T-helper 2 cell treated with Interferon-gamma antibody and Interleukin-4, amounts not matched to agents 100 ng/mL and 5 ng/mL, for 36 hours (primary cell): ENCODE measurements around the gene MYT1. TPM values are rescaled to one million over a fixed set of nuclear protein-coding genes. Genes with fewer than 3 reads are reported as not detected.

Source experiments
- intact Hi-C: fragments of 100-400 bp; cut with micrococcal nuclease; formaldehyde crosslinking; loops from one replicate; pipeline ENCODE4 v1.15.1; 2023
- total RNA-seq: library from RNA; stranded (reverse); gene quantifications from 2 replicates; pipeline ENCODE4 v1.2.3, GENCODE V29; 2022

The MYT1 gene
- total RNA-seq, 1 donor from 2014 or later: not detected

DNA sequence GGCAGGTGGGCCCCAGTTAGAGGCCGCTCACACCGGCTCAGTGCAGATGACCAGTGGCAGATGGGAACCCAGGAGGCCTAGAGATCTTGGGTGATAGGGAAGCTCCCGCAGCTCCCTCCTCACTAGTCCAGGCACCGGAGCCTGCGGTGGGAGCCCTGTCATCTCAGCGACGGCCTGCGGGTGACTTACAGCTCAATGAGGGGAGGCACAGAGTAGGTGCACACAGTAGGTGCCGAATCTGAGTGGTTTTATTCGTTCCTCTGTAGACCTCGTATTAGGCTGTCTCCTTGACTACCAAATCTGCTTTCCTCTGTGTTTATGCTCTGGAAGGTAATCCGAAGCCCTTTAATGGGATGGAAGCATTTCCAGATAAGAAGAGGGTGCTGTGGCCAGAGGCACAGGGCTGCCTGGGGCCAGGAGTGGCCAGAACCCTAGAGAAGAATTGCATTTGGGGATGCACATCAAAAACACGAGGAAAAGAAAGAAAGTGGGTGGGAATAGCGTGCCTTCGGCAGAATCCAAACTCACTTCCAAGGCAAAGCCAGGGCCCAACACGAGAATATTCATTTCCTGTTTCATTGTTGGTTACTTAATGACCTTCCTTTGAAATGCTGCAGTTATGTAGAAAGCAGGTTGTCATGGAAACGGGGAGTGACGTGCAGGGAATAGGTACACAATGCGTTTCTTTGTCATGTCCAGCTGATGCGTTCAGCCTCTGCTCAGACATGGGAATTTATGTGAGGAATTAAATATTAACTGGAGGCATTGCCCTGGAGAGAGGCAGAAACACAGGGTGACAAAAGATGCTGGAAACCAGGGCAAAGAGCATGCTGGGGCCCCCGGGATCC is 24.7 kb downstream of the MYT1 start:
- intact Hi-C loops: no loop called here

DNA sequence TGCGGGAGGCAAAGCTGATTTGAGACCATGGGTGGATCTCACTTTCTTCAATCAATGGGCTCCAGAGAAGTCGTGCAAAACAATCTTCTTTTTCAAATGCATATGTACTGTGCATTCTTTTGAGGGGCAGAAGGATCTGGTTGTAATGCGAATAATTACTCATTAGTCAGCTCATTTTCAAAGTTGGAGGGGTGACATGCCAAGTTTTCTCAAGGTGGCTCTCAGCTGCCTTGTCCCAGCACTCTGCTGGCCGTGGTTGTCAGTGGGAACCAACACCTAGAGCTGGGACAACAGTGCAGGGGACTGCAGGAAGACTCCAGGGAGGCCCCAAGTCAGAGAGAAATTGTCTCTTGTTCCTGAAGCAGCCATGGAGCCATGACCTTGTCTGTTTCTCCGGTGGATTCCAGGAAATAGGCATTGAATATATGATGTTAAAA is 25.3 kb downstream of the MYT1 start:
- intact Hi-C loops: no loop called here

DNA sequence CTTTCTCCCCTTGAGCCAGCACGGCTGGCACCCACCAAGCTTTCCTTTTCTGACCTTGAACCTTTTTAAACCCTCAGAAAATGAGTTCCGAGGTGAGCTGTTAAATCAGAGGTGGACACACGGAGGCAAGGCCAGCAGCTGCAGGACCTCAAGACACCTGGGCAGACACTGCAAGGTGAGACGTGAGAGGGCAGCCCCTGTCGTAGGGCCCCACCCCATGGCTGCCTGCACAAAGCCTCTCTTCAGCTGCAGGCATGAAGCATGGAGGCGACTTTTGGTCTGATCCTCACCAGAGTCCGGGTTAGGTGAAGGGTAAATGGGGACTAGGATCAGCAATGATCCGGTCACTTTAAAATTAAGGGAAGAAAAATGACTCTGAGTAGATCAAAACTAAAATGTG is 25.7 kb downstream of the MYT1 start:
- intact Hi-C loops: no loop called here

DNA sequence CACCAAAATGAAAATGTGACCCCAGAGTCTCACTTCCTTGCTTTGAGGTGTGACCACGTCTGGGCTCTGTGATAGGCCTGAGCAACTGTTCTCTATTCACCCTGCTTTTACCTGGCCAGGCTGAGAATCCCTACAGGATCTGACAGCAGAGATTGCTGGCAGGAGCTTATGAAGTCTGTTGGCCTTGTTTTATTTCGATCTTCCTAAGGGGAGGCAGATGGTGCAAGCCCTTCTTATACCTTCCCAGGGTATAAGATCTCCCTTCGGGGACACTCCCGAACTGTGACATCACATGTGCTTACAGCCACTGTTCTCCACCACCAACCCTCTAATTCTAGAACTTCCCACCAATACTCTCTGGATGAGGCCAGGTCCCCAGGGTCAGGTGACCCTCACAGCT is 26.8 kb downstream of the MYT1 start:
- intact Hi-C loops: no loop called here

DNA sequence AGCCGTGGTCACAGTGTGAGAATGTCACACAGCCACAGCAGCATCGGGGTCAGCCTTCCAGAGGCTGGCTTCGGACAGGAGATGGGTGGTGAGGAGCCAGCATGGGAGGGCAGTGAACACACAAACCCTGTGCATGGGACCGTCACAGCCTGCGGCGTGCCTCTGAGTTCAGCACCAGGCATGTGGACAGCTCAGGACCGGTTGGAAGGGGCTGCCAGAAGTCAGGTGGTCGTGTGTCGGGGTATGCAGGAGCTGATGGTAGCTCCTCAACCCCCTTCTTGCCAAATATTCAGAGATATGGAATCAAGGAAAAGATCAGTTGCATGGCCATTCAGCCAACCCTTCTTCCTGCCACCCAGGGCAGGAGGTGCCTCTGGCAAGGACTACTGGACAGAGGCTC is 28.2 kb downstream of the MYT1 start:
- intact Hi-C loops: no loop called here

DNA sequence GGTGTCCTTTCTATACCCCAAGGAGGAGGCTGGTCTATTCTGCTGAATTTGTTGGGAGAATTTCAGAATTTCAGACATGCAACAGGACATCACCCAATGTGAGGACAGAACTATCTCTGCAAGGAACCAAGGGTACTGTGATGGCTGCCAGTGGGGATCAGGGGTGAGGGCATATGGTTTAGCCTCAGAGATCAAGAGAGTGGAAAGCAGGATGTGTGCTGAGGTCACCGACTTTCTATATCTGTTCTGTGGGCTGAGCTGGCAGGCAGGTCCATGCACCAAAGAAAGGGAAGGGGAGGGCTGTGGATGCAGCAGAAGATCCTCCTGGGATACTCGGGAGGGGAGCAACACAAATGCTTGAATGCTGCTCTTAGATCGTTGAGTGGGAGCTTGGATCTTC is 28.8 kb downstream of the MYT1 start:
- intact Hi-C loops: no loop called here

DNA sequence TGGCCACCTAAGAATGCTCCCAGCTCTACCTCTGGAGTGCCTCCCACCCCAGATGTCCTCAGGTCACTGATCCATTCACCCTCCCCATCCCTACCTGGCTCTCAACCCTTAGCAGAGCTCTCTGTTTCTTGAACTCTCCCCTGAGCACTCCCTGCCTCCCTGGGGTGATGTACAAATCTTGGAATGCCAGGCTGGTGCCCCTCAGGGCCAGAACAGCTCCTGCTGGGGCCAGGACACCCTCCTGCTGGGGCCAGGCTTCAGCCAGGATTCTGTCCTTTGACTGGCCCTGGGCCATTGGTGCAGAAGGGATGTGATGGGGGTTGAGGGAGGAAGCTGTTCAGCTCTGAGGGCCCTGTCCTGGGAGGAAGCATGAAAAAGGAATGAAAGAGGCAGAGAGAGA is 30.0 kb downstream of the MYT1 start:
- intact Hi-C loops: no loop called here

DNA sequence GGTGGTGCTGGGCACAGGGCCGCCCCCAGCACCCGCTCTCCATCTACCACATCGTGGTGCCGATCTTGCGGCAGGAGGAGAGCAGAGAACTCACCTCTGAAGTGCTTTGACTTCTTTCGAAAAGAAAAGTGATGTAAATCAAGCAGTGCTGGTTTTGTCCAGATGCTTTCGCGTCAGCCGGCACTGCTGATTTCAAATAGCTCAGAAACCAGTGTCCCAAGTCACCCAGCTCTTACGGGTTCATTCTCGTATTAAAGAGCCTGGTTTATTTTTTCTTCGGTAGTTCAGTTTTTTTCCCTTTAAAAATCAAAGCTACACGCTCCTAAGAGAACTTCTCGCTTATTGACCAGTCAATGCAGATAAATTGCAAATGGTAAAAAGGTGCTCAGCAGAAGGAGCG is 32.1 kb downstream of the MYT1 start:
- intact Hi-C loops: no loop called here

DNA sequence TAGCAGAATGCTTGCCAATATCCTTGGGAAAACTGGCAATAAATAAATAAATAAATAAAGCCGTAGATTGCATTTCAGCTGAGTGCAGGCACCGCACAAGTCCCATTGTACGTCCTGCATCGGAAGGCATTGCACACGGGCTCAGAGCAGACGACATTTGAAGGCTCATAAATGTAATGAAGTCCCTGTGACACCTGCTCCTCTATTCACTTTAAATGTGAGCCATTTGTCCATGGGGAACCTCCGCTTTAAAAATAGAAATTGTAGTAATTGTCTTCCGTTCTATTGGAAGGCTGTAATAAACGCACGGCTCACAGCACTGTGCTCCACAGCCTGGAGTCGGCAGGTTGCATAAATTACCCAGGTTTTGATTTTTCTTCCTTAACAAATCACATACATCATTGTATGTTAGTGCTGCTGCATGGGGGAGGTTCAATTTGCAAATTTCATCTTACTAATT is 32.6 kb downstream of the MYT1 start:
- intact Hi-C loops: no loop called here

DNA sequence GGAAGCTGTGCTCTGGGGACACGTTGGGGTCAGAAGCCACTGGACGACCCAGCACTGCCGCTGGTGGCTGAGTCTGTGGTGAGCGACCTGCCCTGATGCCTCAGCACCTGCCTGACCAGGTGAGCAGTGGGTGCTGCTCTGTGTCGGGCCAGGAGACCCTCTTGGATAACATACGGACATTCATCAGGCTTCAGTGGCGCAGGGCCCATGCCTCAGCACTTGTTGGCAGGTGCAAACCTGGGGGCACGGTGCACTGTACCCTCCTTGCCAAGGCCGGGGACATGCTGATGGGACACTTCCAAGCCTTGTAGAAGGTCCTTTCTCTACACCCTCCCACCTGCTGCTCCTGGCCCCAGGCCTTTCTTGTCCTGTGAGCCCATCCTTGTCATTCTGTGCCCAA is 34.1 kb downstream of the MYT1 start:
- intact Hi-C loops: no loop called here

DNA sequence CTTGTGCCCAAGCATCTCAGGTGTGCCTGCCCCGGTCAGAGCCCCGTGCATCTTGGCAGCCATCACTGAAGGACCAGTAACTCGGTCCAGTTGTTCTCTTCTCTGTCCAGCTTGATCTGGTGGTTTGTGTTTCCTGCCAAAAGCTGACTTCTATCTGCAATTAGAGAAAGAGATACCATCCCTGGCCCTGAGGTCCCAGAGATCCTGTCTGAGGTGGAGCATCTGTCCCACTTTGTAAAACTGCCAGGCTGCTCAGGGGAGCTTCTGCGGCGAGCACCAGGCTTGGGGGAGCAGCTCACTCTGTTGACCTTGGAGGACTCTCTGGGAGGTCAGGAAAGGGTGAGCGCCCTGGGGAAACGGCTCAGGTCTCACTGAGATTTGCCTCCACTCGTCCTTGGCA is 35.1 kb downstream of the MYT1 start:
- intact Hi-C loops: no loop called here

DNA sequence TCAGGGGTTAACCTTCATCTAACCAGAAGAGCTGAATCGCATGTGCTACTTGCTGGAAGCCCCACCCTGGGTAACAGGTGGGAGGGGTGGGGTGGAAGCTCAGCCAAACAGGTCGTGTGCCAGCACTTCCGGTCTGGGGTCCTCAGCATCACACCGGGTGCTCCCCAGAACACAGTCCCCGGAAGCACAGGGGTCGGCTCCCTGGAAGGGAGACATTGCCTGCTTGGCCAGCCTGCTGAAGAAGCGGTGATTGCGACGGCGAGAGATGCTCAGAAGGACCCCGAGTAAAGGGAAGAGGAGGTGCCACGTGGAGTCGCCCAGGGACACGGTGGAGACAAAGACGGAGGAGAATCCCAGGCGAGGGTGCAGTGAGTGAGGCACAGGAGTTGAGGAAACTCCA is 36.5 kb downstream of the MYT1 start:
- intact Hi-C loops: no loop called here

DNA sequence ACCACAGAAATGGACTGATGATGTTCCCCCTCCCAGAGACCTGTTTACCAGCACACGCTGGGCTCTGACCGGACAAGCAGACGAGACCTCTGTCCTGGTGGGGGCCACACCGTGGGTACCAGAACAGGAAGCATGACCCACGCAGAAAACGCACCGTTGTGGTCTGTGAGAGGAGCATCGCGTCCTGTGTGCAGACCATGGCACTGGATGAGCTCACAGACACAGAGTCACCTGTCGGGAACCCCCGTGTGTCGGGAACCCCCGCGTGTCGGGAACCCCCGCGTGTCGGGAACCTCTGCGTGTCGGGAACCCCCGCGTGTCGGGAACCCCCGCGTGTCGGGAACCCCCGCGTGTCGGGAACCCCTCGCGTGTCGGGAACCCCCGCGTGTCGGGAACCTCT is 37.4 kb downstream of the MYT1 start:
- intact Hi-C loops: no loop called here

DNA sequence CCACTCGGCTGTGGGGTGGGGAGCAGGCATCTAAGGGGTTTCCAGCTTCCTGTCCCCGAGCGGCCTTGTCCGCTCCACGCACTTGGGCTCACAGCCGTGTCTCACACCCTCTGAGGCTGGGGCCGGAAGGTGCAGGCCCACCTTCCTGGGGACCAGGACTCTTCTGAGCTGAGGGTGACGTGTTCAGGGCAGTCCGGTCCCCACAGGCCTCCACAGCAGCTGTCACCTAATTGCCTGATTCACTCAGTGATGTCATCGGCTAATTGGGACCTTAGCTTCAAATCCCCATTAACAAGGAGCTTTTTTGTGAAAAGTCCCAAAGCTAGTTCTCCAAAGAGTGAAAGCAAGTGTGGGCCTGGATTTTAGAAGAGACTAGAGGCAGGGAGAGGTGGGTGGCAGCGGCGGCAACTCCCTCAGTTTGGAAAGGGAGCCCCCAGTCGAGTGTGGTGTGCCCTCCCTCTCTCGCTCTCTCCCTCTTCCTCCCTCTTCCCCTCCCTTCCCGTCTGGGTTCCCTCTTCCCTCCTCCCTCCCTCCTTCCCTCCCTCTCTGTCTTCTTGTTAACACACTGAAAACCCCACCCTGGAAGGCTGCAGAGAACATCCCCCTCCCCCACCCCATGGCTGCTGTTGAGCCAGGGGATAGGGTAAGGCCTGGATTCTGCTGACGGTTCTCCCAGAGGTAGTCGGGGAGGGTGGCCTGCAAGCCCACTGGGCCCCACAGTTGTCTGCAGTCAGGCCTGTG is 39.0 kb downstream of the MYT1 start:
- intact Hi-C loops: no loop called here

DNA sequence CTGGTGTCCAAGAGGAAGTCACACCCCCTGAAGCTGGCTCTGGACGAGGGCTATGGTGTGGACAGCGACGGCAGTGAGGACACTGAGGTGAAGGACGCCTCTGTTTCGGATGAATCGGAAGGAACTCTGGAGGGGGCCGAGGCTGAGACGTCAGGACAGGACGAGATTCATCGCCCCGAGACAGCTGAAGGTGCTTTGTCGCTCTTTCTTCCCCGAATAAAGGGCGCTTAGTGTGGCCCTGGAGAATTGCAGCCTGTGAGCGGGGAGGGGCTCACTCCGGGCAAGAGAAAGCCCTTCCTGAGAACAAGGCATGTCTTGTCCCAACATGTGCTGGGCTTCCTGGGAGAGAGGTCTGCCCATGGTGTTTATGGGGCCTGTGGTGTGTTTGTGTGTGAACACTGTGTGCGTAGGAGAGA is 41.4 kb downstream of the MYT1 start:
- intact Hi-C loops: no loop called here

DNA sequence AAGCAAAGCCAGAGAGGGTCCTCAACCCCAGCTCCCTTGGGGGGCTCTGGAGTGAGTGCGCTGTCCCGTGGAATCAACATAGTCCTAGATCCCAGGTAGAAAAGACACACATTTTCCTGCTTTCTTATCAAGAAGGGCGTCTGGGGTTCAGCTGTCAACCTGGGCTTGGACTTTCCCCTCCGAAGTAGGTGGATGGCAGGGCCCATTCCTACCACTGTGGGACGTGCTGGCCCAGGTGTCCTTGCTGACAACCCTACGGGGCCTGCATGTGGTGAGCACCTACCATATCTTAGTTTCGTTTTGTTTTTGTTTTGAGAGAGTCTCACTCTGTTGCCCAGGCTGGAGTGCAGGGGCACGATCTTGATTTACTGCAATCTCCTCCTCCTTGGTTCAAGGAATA is 42.4 kb downstream of the MYT1 start:
- intact Hi-C loops: no loop called here

DNA sequence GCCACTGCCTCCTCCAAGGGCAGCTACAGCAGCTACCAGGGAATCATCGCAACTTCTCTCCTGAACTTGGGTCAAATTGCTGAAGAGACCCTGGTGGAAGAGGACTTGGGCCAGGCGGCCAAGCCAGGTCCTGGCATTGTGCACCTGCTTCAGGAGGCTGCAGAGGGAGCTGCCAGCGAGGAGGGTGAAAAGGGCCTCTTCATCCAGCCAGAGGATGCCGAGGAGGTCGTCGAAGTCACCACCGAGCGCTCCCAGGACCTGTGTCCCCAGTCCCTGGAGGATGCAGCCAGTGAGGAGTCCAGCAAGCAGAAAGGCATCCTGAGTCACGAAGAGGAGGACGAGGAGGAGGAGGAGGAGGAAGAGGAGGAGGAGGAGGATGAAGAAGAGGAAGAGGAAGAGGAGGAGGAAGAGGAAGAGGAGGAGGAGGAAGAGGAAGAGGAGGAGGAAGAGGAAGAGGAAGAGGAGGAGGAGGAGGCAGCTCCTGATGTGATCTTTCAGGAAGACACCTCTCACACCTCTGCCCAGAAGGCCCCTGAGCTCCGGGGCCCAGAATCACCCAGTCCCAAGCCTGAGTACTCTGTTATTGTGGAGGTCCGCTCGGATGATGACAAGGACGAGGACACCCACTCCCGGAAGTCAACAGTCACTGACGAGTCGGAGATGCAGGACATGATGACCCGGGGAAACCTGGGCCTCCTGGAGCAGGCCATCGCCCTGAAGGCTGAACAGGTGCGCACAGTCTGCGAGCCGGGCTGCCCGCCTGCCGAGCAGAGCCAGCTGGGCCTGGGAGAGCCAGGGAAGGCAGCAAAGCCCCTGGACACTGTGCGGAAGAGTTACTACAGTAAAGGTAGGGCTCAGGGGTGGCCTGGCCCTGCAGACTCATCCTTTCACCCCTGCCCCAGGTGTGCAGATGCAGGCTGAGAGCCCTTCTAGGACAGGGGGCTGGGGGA is 43.7 kb downstream of the MYT1 start:
- intact Hi-C loops: no loop called here

DNA sequence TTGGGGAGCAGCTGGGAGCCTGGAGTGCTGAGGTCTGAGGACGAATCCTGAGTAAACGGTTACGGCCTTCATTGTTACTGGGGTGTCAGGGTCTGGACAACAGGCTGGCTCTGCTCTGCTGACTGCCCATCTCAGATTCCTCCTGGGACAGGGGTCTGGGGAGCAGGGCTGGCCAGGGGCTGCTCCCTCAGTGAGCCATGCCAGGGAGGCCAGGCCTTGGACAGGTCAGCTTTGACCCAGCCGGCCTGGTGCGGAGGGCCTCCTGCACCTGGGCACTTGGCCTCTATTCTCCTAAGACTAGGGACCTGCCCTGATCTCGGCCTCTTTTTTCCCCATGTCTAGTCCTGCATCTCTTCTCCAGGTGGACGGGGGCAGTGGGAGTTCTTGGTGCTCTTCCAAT is 44.9 kb downstream of the MYT1 start:
- intact Hi-C loops: no loop called here

DNA sequence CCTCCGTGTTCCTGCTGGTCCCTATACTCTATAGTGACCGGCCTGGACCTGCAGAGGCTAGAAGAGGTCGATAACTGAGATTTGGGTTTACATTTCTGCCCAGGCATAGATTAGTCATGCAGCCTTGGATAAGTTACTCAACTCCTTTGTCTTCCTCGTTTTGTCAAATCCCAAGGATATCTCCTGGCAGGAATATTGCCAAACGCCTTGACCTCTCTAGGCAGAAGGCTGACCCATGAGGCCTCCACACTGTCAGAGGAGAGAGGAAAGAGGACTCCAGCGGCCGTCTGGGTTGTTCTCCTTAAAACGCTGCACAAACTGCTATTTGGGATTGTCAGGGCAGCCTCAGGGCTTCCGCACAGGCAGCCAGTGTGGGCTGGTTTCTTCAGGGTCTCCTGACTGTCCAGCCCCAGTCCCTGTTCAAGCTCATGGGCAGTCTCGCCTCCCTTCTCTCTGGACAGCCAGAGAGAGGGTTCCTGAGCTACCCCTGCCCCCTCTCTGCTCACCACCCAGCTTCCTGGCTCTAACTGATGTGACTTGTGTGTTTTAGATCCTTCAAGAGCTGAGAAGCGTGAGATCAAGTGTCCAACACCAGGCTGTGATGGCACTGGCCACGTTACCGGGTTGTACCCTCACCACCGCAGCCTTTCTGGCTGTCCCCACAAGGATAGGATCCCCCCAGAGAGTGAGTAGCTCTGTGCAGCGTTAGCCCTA is 46.6 kb downstream of the MYT1 start:
- intact Hi-C loops: no loop called here

DNA sequence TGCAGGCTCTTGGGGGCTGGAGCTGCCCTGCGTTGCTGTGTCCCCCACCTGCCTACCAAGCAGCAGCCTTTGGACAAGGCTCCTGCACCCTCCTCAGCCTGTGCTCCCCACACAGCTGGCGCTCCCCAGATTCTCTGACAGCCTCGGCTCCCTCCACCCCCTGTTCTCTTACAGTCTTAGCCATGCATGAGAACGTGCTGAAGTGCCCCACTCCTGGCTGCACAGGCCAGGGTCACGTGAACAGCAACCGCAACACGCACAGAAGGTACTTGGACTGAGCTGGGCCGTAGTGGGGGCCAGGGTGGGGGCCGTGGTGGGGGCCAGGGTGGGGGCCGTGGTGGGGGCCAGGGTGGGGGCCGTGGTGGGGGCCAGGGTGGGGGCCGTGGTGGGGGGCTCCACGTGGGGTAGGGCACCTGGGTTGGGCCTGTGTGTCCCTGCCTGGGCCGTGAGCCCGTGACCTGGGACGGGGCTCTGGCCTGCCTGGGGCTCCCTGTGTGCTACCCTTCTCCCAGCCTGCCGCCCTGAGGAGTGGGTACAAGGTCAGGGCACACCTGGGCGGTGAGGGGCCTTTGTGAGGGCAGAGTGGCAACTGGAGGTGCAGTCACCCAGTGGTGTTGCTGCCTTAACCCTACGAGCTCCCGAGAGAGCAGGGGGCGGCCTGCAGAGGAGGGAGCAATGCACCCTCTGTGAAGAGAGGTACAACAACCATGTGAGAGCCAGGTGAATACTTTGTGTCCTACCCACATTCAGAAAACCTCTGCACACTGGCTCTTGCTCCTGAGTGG is 47.8 kb downstream of the MYT1 start:
- intact Hi-C loops: no loop called here
